NCI-H446 (cell line): Measurements from ENCODE around the gene KLHL11.
"Not testable (repeated sequence)": the region's sequence is repeated elsewhere in the genome, so short reads cannot be mapped to it uniquely, and the experiment has no call there.

ENCODE experiments used
- DNase-seq, 2 experiments: peaks; one replicate each; lab custom pipeline; 2025; lab: John Stamatoyannopoulos, UW

KLHL11 gene

GRCh38 chr17:41885733-41886132, 20.5 kb upstream of the KLHL11 start:
- no peak for DNase-seq

GRCh38 chr17:41882756-41883155, 17.5 kb upstream of the KLHL11 start:
- no peak for DNase-seq

- DNase-seq, result no peak
These were observed 14.9 kb upstream of the KLHL11 start for GRCh38 chr17:41880130-41880529.

- not testable (repeated sequence) for DNase-seq
These were observed 9.1 kb upstream of the KLHL11 start for GRCh38 chr17:41874293-41874670.

- DNase-seq, result no peak
These were observed 8.5 kb upstream of the KLHL11 start for GRCh38 chr17:41873559-41874292.

- no peak for DNase-seq
These were observed 6.6 kb upstream of the KLHL11 start for GRCh38 chr17:41871789-41872188.

- DNase-seq, result no peak
These were observed 5.4 kb upstream of the KLHL11 start for GRCh38 chr17:41870627-41871026.

- DNase-seq, result no peak
These were observed 4.9 kb upstream of the KLHL11 start for GRCh38 chr17:41870097-41870496.

- no peak for DNase-seq
These were observed 4.2 kb upstream of the KLHL11 start for GRCh38 chr17:41869426-41869825.

GRCh38 chr17:41868568-41868967, 3.3 kb upstream of the KLHL11 start:
- no peak for DNase-seq

GRCh38 chr17:41865596-41865893, 322 bp upstream of the KLHL11 start:
- DNase-seq, result no peak

GRCh38 chr17:41864498-41864835, 756 bp downstream of the KLHL11 start:
- no peak for DNase-seq

GRCh38 chr17:41863074-41863848, 2.0 kb downstream of the KLHL11 start:
- no peak for DNase-seq

- no peak for DNase-seq
These were observed 4.8 kb downstream of the KLHL11 start for GRCh38 chr17:41860254-41860931.

- DNase-seq, result not testable (repeated sequence)
These were observed 13.8 kb downstream of the KLHL11 start for GRCh38 chr17:41851382-41851781.

GRCh38 chr17:41849251-41849990, 15.8 kb downstream of the KLHL11 start:
- no peak for DNase-seq

- DNase-seq, result no peak
These were observed 16.4 kb downstream of the KLHL11 start for GRCh38 chr17:41848788-41849187.

- no peak for DNase-seq
These were observed 20.3 kb downstream of the KLHL11 start for GRCh38 chr17:41844971-41845370.

GRCh38 chr17:41840781-41841180, 24.4 kb downstream of the KLHL11 start:
- DNase-seq, result not testable (repeated sequence)

GRCh38 chr17:41839448-41839847, 25.8 kb downstream of the KLHL11 start:
- DNase-seq, result not testable (repeated sequence)

- no peak for DNase-seq
These were observed 27.3 kb downstream of the KLHL11 start, which contains the start of gene KLHL10 for GRCh38 chr17:41837761-41838538. TSS of gene KLHL10 (plus strand) at chr17:41837825. CDS start at chr17:41837933, 108 bp downstream.
